ENCODE measurements around the gene SRPK3. TPM values are rescaled to one million over a fixed set of nuclear protein-coding genes. Genes with fewer than 3 reads are reported as not detected.

SRPK3 gene
- total RNA-seq, 1 donor from 2014 or later: not detected

- Mint-ChIP-seq H3K27me3 (ENCODE audit: unreplicated experiment) (no peaks in the 10 kb centered on the region), H3K4me3 (ENCODE audit: unreplicated experiment) (no peak overlapping the region), H3K4me1 (ENCODE audit: unreplicated experiment) (no peaks in the 10 kb centered on the region), H3K9me3 (ENCODE audit: unreplicated experiment) (no peaks in the 10 kb centered on the region), H3K36me3 (ENCODE audit: unreplicated experiment) (peaks cover 6% of the 10 kb centered on the region), H3K27ac (ENCODE audit: unreplicated experiment) (no peak overlapping the region)
- no peak for TF ChIP-seq CTCF (IDR thresholded peaks at IDR 0.05)
- DNase-seq (ENCODE audit: extremely low spot score, unreplicated experiment): no peak
Measured at GRCh38 chrX:153786669-153787068, 5.8 kb downstream of the SRPK3 start.

GRCh38 chrX:153789654-153790053 lies 8.8 kb downstream of the SRPK3 start:
- Mint-ChIP-seq H3K36me3 (ENCODE audit: unreplicated experiment) (peaks cover 6% of the 10 kb centered on the region), H3K4me1 (ENCODE audit: unreplicated experiment) (peaks cover 5% of the 10 kb centered on the region), H3K27me3 (ENCODE audit: unreplicated experiment) (no peaks in the 10 kb centered on the region), H3K4me3 (ENCODE audit: unreplicated experiment) (no peak overlapping the region), H3K27ac (ENCODE audit: unreplicated experiment) (no peak overlapping the region), H3K9me3 (ENCODE audit: unreplicated experiment) (no peaks in the 10 kb centered on the region)
- no peak for TF ChIP-seq CTCF (IDR thresholded peaks at IDR 0.05)
- no peak for DNase-seq (ENCODE audit: extremely low spot score, unreplicated experiment)

GRCh38 chrX:153791104-153791852 lies 10.4 kb downstream of the SRPK3 start:
- no peak for DNase-seq (ENCODE audit: extremely low spot score, unreplicated experiment)
- H3K36me3 Mint-ChIP-seq (ENCODE audit: unreplicated experiment): peaks cover 6% of the 10 kb centered on the region
- H3K4me3 Mint-ChIP-seq (ENCODE audit: unreplicated experiment): no peak overlapping the region
- peaks cover 12% of the 10 kb centered on the region for H3K4me1 Mint-ChIP-seq (ENCODE audit: unreplicated experiment)
- no peaks in the 10 kb centered on the region for H3K9me3 Mint-ChIP-seq (ENCODE audit: unreplicated experiment)
- no peak overlapping the region for H3K27ac Mint-ChIP-seq (ENCODE audit: unreplicated experiment)
- no peaks in the 10 kb centered on the region for H3K27me3 Mint-ChIP-seq (ENCODE audit: unreplicated experiment)
- no peak for TF ChIP-seq CTCF (IDR thresholded peaks at IDR 0.05)

- no peak overlapping the region for H3K27ac Mint-ChIP-seq (ENCODE audit: unreplicated experiment)
- no peaks in the 10 kb centered on the region for H3K9me3 Mint-ChIP-seq (ENCODE audit: unreplicated experiment)
- peaks cover 6% of the 10 kb centered on the region for H3K36me3 Mint-ChIP-seq (ENCODE audit: unreplicated experiment)
- DNase-seq (ENCODE audit: extremely low spot score, unreplicated experiment): no peak
- no peak for TF ChIP-seq CTCF (IDR thresholded peaks at IDR 0.05)
- H3K27me3 Mint-ChIP-seq (ENCODE audit: unreplicated experiment): no peaks in the 10 kb centered on the region
- H3K4me1 Mint-ChIP-seq (ENCODE audit: unreplicated experiment): peaks cover 13% of the 10 kb centered on the region
- H3K4me3 Mint-ChIP-seq (ENCODE audit: unreplicated experiment): no peak overlapping the region
Measured at GRCh38 chrX:153792368-153792767, 11.5 kb downstream of the SRPK3 start.

GRCh38 chrX:153793291-153793690 lies 12.4 kb downstream of the SRPK3 start:
- H3K27me3 Mint-ChIP-seq (ENCODE audit: unreplicated experiment): no peaks in the 10 kb centered on the region
- TF ChIP-seq CTCF (IDR thresholded peaks at IDR 0.05): no peak
- no peak for DNase-seq (ENCODE audit: extremely low spot score, unreplicated experiment)
- peaks cover 13% of the 10 kb centered on the region for H3K4me1 Mint-ChIP-seq (ENCODE audit: unreplicated experiment)
- H3K27ac Mint-ChIP-seq (ENCODE audit: unreplicated experiment): peak overlapping the region; percentile 92
- peaks cover 5% of the 10 kb centered on the region for H3K36me3 Mint-ChIP-seq (ENCODE audit: unreplicated experiment)
- no peaks in the 10 kb centered on the region for H3K9me3 Mint-ChIP-seq (ENCODE audit: unreplicated experiment)
- peak overlapping the region; percentile 91 for H3K4me3 Mint-ChIP-seq (ENCODE audit: unreplicated experiment)

Data from osteocyte (in vitro differentiated cells).